IMR-90 (cell line): Measurements from ENCODE around the gene CKS1B. TPM values are rescaled to one million over a fixed set of nuclear protein-coding genes. Genes with fewer than 3 reads are reported as not detected.

Experiments
- ATAC-seq: fragments of 200-7000 bp; cut with Tn5 transposase; 2 replicates; pipeline ENCODE4 v1.9.1; 2020; ENCODE audit warnings: low read depth, mild to moderate bottlenecking, moderate library complexity
- BruUV-seq: library from RNA; stranded (reverse); fragments of 400-500 nt; replicated peaks from 2 replicates; lab custom pipeline; 2021; lab: Mats Ljungman, UMichigan
- CTCF ChIA-PET: fragments of 300-600 bp; formaldehyde crosslinking; extraction: SDS; loops from one replicate; lab custom pipeline; 2021; ENCODE audit warnings: antibody characterized with exemption; lab: Yijun Ruan, JAX
- POLR2A ChIA-PET: fragments of 300-600 bp; sonication (Branson Sonifier 250); formaldehyde crosslinking; loops from one replicate; lab custom pipeline; 2022; ENCODE audit warnings: antibody characterized with exemption; ENCODE audit not compliant: unreplicated experiment; lab: Charles Lee
- DNase-seq: peaks from one replicate; pipeline ENCODE4 v3.0.0; 2013
- H2AFZ ChIP-seq: replicated peaks from 2 replicates; pipeline ENCODE3; 2013; ENCODE audit warnings: low read length, mild to moderate bottlenecking; ENCODE audit not compliant: poor library complexity
- H2AK5ac ChIP-seq: 2 replicates; pipeline ENCODE4 v1.6.1; 2013; ENCODE audit warnings: low read depth, low read length, inconsistent platforms
- H2AK9ac ChIP-seq: replicated peaks from 2 replicates; pipeline ENCODE3; 2013; ENCODE audit warnings: mild to moderate bottlenecking, low read depth, low read length, moderate library complexity; ENCODE audit not compliant: poor library complexity
- H2BK120ac ChIP-seq: 2 replicates; pipeline ENCODE4 v1.6.1; 2013; ENCODE audit warnings: low read depth, low read length, inconsistent platforms
- H2BK15ac ChIP-seq: 3 replicates; pipeline ENCODE4 v1.6.1; 2013; ENCODE audit warnings: low read depth, low read length, inconsistent platforms
- H2BK20ac ChIP-seq: 2 replicates; pipeline ENCODE4 v1.6.1; 2013; ENCODE audit warnings: low read depth, mild to moderate bottlenecking, inconsistent platforms, low read length, moderate library complexity
- H2BK5ac ChIP-seq: 2 replicates; pipeline ENCODE4 v1.6.1; 2013; ENCODE audit warnings: mild to moderate bottlenecking, low read depth, low read length, inconsistent platforms; ENCODE audit not compliant: poor library complexity, severe bottlenecking
- H3K14ac ChIP-seq: replicated peaks from 2 replicates; pipeline ENCODE4 v1.6.1; 2013; ENCODE audit warnings: low read depth, low read length, inconsistent platforms
- H3K18ac ChIP-seq: 2 replicates; pipeline ENCODE4 v1.6.1; 2013; ENCODE audit warnings: low read depth, low read length, control low read depth
- H3K23ac ChIP-seq: 2 replicates; pipeline ENCODE4 v1.6.1; 2013; ENCODE audit warnings: low read depth, low read length, inconsistent platforms
- H3K27ac ChIP-seq: 2 replicates; pipeline ENCODE4 v1.5.1; 2013; ENCODE audit warnings: mild to moderate bottlenecking, control low read depth, low read length; ENCODE audit not compliant: insufficient read depth
- H3K27me3 ChIP-seq: 2 replicates; pipeline ENCODE4 v1.6.1; 2013; ENCODE audit warnings: low read length; ENCODE audit not compliant: control insufficient read depth, insufficient read depth
- H3K36me3 ChIP-seq: 2 replicates; pipeline ENCODE4 v1.6.1; 2013; ENCODE audit warnings: low read length, mixed read lengths; ENCODE audit not compliant: control insufficient read depth, insufficient read depth
- H3K4ac ChIP-seq: 2 replicates; pipeline ENCODE4 v1.6.1; 2013; ENCODE audit warnings: low read depth, low read length, inconsistent platforms
- H3K4me1 ChIP-seq: 2 replicates; pipeline ENCODE4 v1.6.1; 2013; ENCODE audit warnings: low read length, mixed read lengths; ENCODE audit not compliant: control insufficient read depth, insufficient read depth
- H3K4me2 ChIP-seq: 2 replicates; pipeline ENCODE4 v1.6.1; 2013; ENCODE audit warnings: low read depth, mild to moderate bottlenecking, control low read depth, low read length, moderate library complexity
- H3K4me3 ChIP-seq: 2 replicates; pipeline ENCODE4 v1.5.1; 2013; ENCODE audit warnings: low read depth, mild to moderate bottlenecking, control low read depth, low read length, moderate library complexity; ENCODE audit not compliant: insufficient read depth
- H3K56ac ChIP-seq: 2 replicates; pipeline ENCODE4 v1.6.1; 2013; ENCODE audit warnings: low read length, inconsistent platforms; ENCODE audit not compliant: insufficient read depth; ENCODE audit errors: extremely low read depth
- H3K79me1 ChIP-seq, 2 experiments: 2 replicates each; pipeline ENCODE4 v1.6.1; 2013; ENCODE audit warnings: low read length in 2 of 2, inconsistent platforms in 1 of 2, low read depth in 1 of 2
- H3K9ac ChIP-seq: 2 replicates; pipeline ENCODE4 v1.6.1; 2013; ENCODE audit warnings: low read depth, low read length, control low read depth
- H3K9me1 ChIP-seq: 2 replicates; pipeline ENCODE4 v1.6.1; 2013; ENCODE audit warnings: low read length, inconsistent platforms; ENCODE audit not compliant: insufficient read depth
- H3K9me3 ChIP-seq: 2 replicates; pipeline ENCODE4 v1.6.1; 2013; ENCODE audit warnings: low read length; ENCODE audit not compliant: control insufficient read depth, insufficient read depth
- H4K20me1 ChIP-seq: 2 replicates; pipeline ENCODE4 v1.6.1; 2013; ENCODE audit warnings: low read length, inconsistent platforms; ENCODE audit not compliant: insufficient read depth
- H4K5ac ChIP-seq: 2 replicates; pipeline ENCODE4 v1.6.1; 2013; ENCODE audit warnings: mild to moderate bottlenecking, low read depth, low read length, control low read depth
- H4K8ac ChIP-seq, 2 experiments: 2 replicates each; pipeline ENCODE4 v1.6.1; 2013; ENCODE audit warnings: low read depth in 2 of 2, low read length in 2 of 2, control low read depth in 1 of 2, inconsistent platforms in 1 of 2
- H4K91ac ChIP-seq: 2 replicates; pipeline ENCODE4 v1.6.1; 2013; ENCODE audit warnings: low read depth, low read length, inconsistent platforms; ENCODE audit not compliant: insufficient read depth
- MAFK ChIP-seq: IDR thresholded peaks from 2 replicates; pipeline ENCODE4 v1.6.1; 2012; ENCODE audit warnings: low read depth, low read length, improper control_type of control experiment
- WGBS, 2 experiments: methylation state at CpG; one replicate each; pipeline versions ENCODE4 v1.1.5 to v1.1.7; 2013; ENCODE audit warnings: missing lambda C conversion rate in 2 of 2; ENCODE audit not compliant: insufficient read length in 1 of 2; ENCODE audit errors: extremely low coverage in 2 of 2; 5-methylcytosine and 5-hydroxymethylcytosine counted together
- dilution Hi-C: fragments of 300-500 bp; cut with HindIII; formaldehyde crosslinking; loops from one replicate; pipeline ENCODE4 v1.14.3; 2018; ENCODE audit warnings: low sequenced_read_pairs; ENCODE audit not compliant: unreplicated experiment
- in situ Hi-C: fragments of 300-500 bp; cut with MboI; formaldehyde crosslinking; loops from 3 replicates; pipeline ENCODE4 v1.14.3; 2019; ENCODE audit warnings: low sequenced_read_pairs, inconsistent platforms, mixed read lengths
- intact Hi-C: fragments of 100-400 bp; cut with micrococcal nuclease; formaldehyde crosslinking; loops from 2 replicates; pipeline ENCODE4 v1.10.0; 2022
- polyA plus RNA-seq, 3 experiments: library from polyadenylated mRNA; depleted of rRNA; stranded (reverse); fragments of >200 nt; gene quantifications; 2 replicates each; pipeline ENCODE4 v1.2.3, GENCODE V29; 2012; ENCODE audit warnings: low replicate concordance in 1 of 3
- total RNA-seq: library from RNA; depleted of rRNA; stranded (reverse); fragments of >200 nt; gene quantifications from 2 replicates; pipeline ENCODE4 v1.2.3, GENCODE V29; 2012

Gene CKS1B
- total and polyA plus RNA-seq, 2 of the 4 experiments (the other 2 are of a cell fraction), result 140 to 195 TPM

- dilution Hi-C loops, result no loop called here
- ChIA-PET POLR2A (no interaction called here), CTCF (no interaction called here)
- no peak for TF ChIP-seq MAFK
- Histone ChIP-seq H4K5ac (no peak overlapping the region), H2AFZ (peak overlapping the region; percentile 15), H3K9me3 (no peaks in the 10 kb centered on the region), H3K9me1 (peaks cover 4% of the 10 kb centered on the region; the same call in 1 of the 2 replicates), H3K27me3 (no peaks in the 10 kb centered on the region), H3K36me3 (peaks cover 16% of the 10 kb centered on the region), H3K14ac (no peak overlapping the region), H4K20me1 (peaks cover 19% of the 10 kb centered on the region), H2AK5ac (no peak overlapping the region), H3K18ac (no peak overlapping the region), H3K27ac (no peak overlapping the region), H4K91ac (no peak overlapping the region), H3K9ac (no peak overlapping the region), H2BK120ac (no peak overlapping the region), H3K4me1 (peaks cover 3% of the 10 kb centered on the region; the same call in 1 of the 2 replicates), H2AK9ac (peak overlapping the region; percentile 15), H3K56ac (no peak overlapping the region), H3K4me2 (no peak overlapping the region), H3K79me1 (peaks cover 0 to 38% of the 10 kb centered on the region in 2 experiments; a peak in 2 of 4 replicates), H3K23ac (no peak overlapping the region), H4K8ac (no peak overlapping the region), H2BK20ac (no peak overlapping the region), H2BK5ac (no peak overlapping the region), H3K4ac (no peak overlapping the region), H2BK15ac (no peak overlapping the region), H3K4me3 (no peak overlapping the region)
- in situ Hi-C loops, result no loop called here
- intact Hi-C loops, result no loop called here
- WGBS, 2 experiments, result no CpG with 5 or more reads among the region's 5 CpGs
- ATAC-seq (no peak), DNase-seq (no peak)
- no TSS peak for BruUV-seq
These were observed 36.5 kb downstream of the CKS1B start for GRCh38 chr1:155011004-155011416.
